Omental fat pad (tissue), 4 donors: Measurements from ENCODE around the gene MYO10. TPM values are rescaled to one million over a fixed set of nuclear protein-coding genes. Genes with fewer than 3 reads are reported as not detected.

Source experiments
- ATAC-seq: fragments of 150-250 bp; one replicate; pipeline ENCODE4 v1.9.1; 2016; ENCODE audit warnings: mild to moderate bottlenecking, moderate library complexity; ENCODE audit not compliant: low FRiP score
- DNase-seq: peaks from one replicate; pipeline ENCODE4 v3.0.0-alpha.2; 2019; ENCODE audit warnings: low spot score
- CTCF ChIP-seq, 3 donors: fragments of 450-650 bp; IDR thresholded peaks; one replicate each; pipeline ENCODE4 v1.5.1; 2016 to 2017; ENCODE audit warnings: antibody characterized with exemption in 3 of 3, mild to moderate bottlenecking in 3 of 3, moderate library complexity in 2 of 3
- total RNA-seq, 4 donors: library from RNA; depleted of rRNA; stranded (reverse); fragments of >200 nt; gene quantifications; one replicate each; pipeline ENCODE4 v1.1.0, GENCODE V29; 2016

Gene MYO10
- total RNA-seq, 4 donors from 2014 or later = 12.1 to 35.8 (median 17.7) TPM

GRCh38 chr5:16709691-16710433 is 226.2 kb downstream of the MYO10 start:
- no peak for TF ChIP-seq CTCF (IDR thresholded peaks at IDR 0.05)
- no peak for ATAC-seq
- no peak for DNase-seq

- DNase-seq (no peak), ATAC-seq (no peak)
- TF ChIP-seq CTCF (IDR thresholded peaks at IDR 0.05) = no peak
Observed at GRCh38 chr5:16707869-16708192, 228.3 kb downstream of the MYO10 start.

- DNase-seq (no peak), ATAC-seq (no peak)
- no peak for TF ChIP-seq CTCF (IDR thresholded peaks at IDR 0.05)
Observed at GRCh38 chr5:16707168-16707868, 228.8 kb downstream of the MYO10 start.

- no peak for ATAC-seq
- no peak for TF ChIP-seq CTCF (IDR thresholded peaks at IDR 0.05)
- no peak for DNase-seq
Observed at GRCh38 chr5:16704945-16705344, 231.1 kb downstream of the MYO10 start.

- ATAC-seq = no peak
- TF ChIP-seq CTCF (IDR thresholded peaks at IDR 0.05) = no peak
Observed at GRCh38 chr5:16702964-16703363, 233.1 kb downstream of the MYO10 start.

GRCh38 chr5:16701134-16702099 is 234.7 kb downstream of the MYO10 start:
- no peak for ATAC-seq
- no peak for DNase-seq
- no peak for TF ChIP-seq CTCF (IDR thresholded peaks at IDR 0.05)

More at GRCh38 chr5:16702964-16703363, 233.1 kb downstream of the MYO10 start:
- no peak for DNase-seq
